Suppressor macrophage treated with lipopolysaccharide for 4 hours (primary cell): ENCODE results near the gene OTOA.
A peak's percentile ranks its signal among the peaks of the same experiment; 100 is the strongest.
"Not testable (repeated sequence)": the region's sequence is repeated elsewhere in the genome, so short reads cannot be mapped to it uniquely, and the experiment has no call there.

Source experiments
- DNase-seq: peaks from one replicate; pipeline ENCODE4 v3.0.0-alpha.2; 2020

The OTOA gene

GRCh38 chr16:21663889-21664647, at the start of gene OTOA:
TSS of gene OTOA (plus strand) at chr16:21663968. CDS start at chr16:21678515, 14,547 bp downstream.
- DNase-seq, result no peak

- DNase-seq, result no peak
Measured at GRCh38 chr16:21614896-21615295, 48.9 kb upstream of the OTOA start.

- peak; percentile 79 for DNase-seq
Measured at GRCh38 chr16:21617607-21618006, 46.2 kb upstream of the OTOA start.

- no peak for DNase-seq
Measured at GRCh38 chr16:21618281-21618680, 45.5 kb upstream of the OTOA start.

- DNase-seq, result no peak
Measured at GRCh38 chr16:21619765-21620425, 43.9 kb upstream of the OTOA start.

GRCh38 chr16:21620592-21620991, 43.2 kb upstream of the OTOA start:
- peak; percentile 29 for DNase-seq

- no peak for DNase-seq
Measured at GRCh38 chr16:21622545-21622944, 41.2 kb upstream of the OTOA start.

GRCh38 chr16:21625026-21625425, 38.7 kb upstream of the OTOA start:
- no peak for DNase-seq

- DNase-seq, result peak; percentile 84
Measured at GRCh38 chr16:21626659-21627277, 37.0 kb upstream of the OTOA start.

GRCh38 chr16:21628121-21628726, 35.5 kb upstream of the OTOA start:
- no peak for DNase-seq

GRCh38 chr16:21628772-21629171, 35.0 kb upstream of the OTOA start:
- DNase-seq, result no peak

GRCh38 chr16:21629616-21630539, 33.9 kb upstream of the OTOA start:
- not testable (repeated sequence) for DNase-seq

GRCh38 chr16:21630866-21631265, 32.9 kb upstream of the OTOA start:
- DNase-seq, result not testable (repeated sequence)

- DNase-seq, result peak; percentile 54
Measured at GRCh38 chr16:21631376-21631775, 32.4 kb upstream of the OTOA start.

- DNase-seq, result peak; percentile 87
Measured at GRCh38 chr16:21631951-21632575, 31.7 kb upstream of the OTOA start.

GRCh38 chr16:21634216-21634615, 29.6 kb upstream of the OTOA start:
- no peak for DNase-seq

GRCh38 chr16:21635694-21636093, 28.1 kb upstream of the OTOA start:
- not testable (repeated sequence) for DNase-seq

GRCh38 chr16:21637032-21637968, 26.5 kb upstream of the OTOA start:
- DNase-seq, result no peak

- DNase-seq, result no peak
Measured at GRCh38 chr16:21638573-21638975, 25.2 kb upstream of the OTOA start.

- no peak for DNase-seq
Measured at GRCh38 chr16:21639493-21639892, 24.3 kb upstream of the OTOA start.

GRCh38 chr16:21641916-21642315, 21.9 kb upstream of the OTOA start:
- no peak for DNase-seq
